ENCODE measurements around the gene POLR2M.

GRCh38 chr15:57681011-57681410, 25.5 kb upstream of the POLR2M start:
- no peak for TF ChIP-seq CTCF (conservative IDR thresholded peaks at IDR 0.05)
- TF ChIP-seq EZH2 (IDR thresholded peaks at IDR 0.05; ENCODE audit: low read depth): no peak

Measured in PC-9 (cell line).